OCI-LY7 (cell line): ENCODE data around the gene CCDC195. TPM values are rescaled to one million over a fixed set of nuclear protein-coding genes. Genes with fewer than 3 reads are reported as not detected.

Source experiments
- BruUV-seq: library from RNA; stranded (reverse); fragments of 400-500 nt; replicated peaks from 2 replicates; lab custom pipeline; 2021; lab: Mats Ljungman, UMichigan
- CTCF ChIA-PET: fragments of 300-600 bp; sonication (Branson Sonifier 250); formaldehyde crosslinking; loops from one replicate; lab custom pipeline; 2022; ENCODE audit warnings: antibody characterized with exemption; ENCODE audit not compliant: unreplicated experiment; lab: Charles Lee
- POLR2A ChIA-PET: fragments of 300-600 bp; sonication (Branson Sonifier 250); formaldehyde crosslinking; loops from one replicate; lab custom pipeline; 2022; ENCODE audit warnings: antibody characterized with exemption; lab: Charles Lee
- DNase-seq: peaks from one replicate; pipeline ENCODE4 v3.0.0-alpha.2; 2015; ENCODE audit warnings: low spot score
- H2AFZ ChIP-seq: fragments of 200-600 bp; sonication (generic), shearing (Covaris generic); 2 replicates; pipeline ENCODE4 v1.6.1; 2014; ENCODE audit warnings: mild to moderate bottlenecking, antibody characterized with exemption, low read length, moderate library complexity
- H3K27ac ChIP-seq: fragments of 200-600 bp; sonication (generic); 2 replicates; pipeline ENCODE4 v1.5.1; 2014; ENCODE audit warnings: mixed run types, low read depth, mild to moderate bottlenecking, moderate library complexity, low read length, inconsistent platforms; ENCODE audit not compliant: poor library complexity, severe bottlenecking
- H3K36me3 ChIP-seq: fragments of 200-600 bp; sonication (generic); 2 replicates; pipeline ENCODE4 v1.6.1; 2014; ENCODE audit warnings: mild to moderate bottlenecking, antibody characterized with exemption, low read length, moderate library complexity, mixed read lengths; ENCODE audit not compliant: insufficient read depth
- H3K4me1 ChIP-seq: fragments of 200-600 bp; sonication (generic); 2 replicates; pipeline ENCODE4 v1.5.1; 2014; ENCODE audit warnings: mild to moderate bottlenecking, low read length; ENCODE audit not compliant: insufficient read depth, poor library complexity, severe bottlenecking
- H3K4me2 ChIP-seq: fragments of 200-600 bp; sonication (generic); 2 replicates; pipeline ENCODE4 v1.6.1; 2014; ENCODE audit warnings: mild to moderate bottlenecking, low read length
- H3K4me3 ChIP-seq: fragments of 200-600 bp; sonication (generic); 2 replicates; pipeline ENCODE4 v1.5.1; 2014; ENCODE audit warnings: mild to moderate bottlenecking, low read depth, low read length; ENCODE audit not compliant: poor library complexity, severe bottlenecking
- H3K79me2 ChIP-seq: fragments of 200-600 bp; sonication (generic); 2 replicates; pipeline ENCODE4 v1.6.1; 2016; ENCODE audit warnings: low read depth, mild to moderate bottlenecking, low read length, moderate library complexity, mixed read lengths; ENCODE audit not compliant: insufficient read depth
- H3K9me2 ChIP-seq: fragments of 200-600 bp; sonication (generic); 2 replicates; pipeline ENCODE4 v1.6.1; 2016; ENCODE audit warnings: mild to moderate bottlenecking, low read length, mixed read lengths; ENCODE audit not compliant: insufficient read depth
- H3K9me3 ChIP-seq: fragments of 200-600 bp; sonication (generic); 2 replicates; pipeline ENCODE4 v1.6.1; 2014; ENCODE audit warnings: mild to moderate bottlenecking, mixed run types, low read length, mixed read lengths
- H4K20me1 ChIP-seq: fragments of 200-600 bp; sonication (generic); 2 replicates; pipeline ENCODE4 v1.6.1; 2014; ENCODE audit warnings: mild to moderate bottlenecking, antibody characterized with exemption, low read length, moderate library complexity, mixed read lengths; ENCODE audit not compliant: insufficient read depth
- CTCF ChIP-seq: fragments of 200-600 bp; sonication (generic); conservative IDR thresholded peaks from 2 replicates; pipeline ENCODE4 v1.5.1; 2014; ENCODE audit warnings: mild to moderate bottlenecking, antibody characterized with exemption, low read length, moderate library complexity, mixed read lengths
- EZH2phosphoT487 ChIP-seq: fragments of 200-600 bp; sonication (generic); IDR thresholded peaks from 2 replicates; pipeline ENCODE4 v1.6.1; 2018; ENCODE audit warnings: low read depth, borderline replicate concordance, mild to moderate bottlenecking, mixed run types, antibody characterized with exemption, low read length, moderate library complexity, mixed read lengths
- intact Hi-C: fragments of 100-400 bp; cut with micrococcal nuclease; formaldehyde crosslinking; loops from one replicate; pipeline ENCODE4 v1.10.0; 2022; ENCODE audit not compliant: unreplicated experiment
- total RNA-seq, 2 experiments: library from RNA; depleted of rRNA in 1 of 2; stranded (reverse); fragments of >200 nt in 1 of 2; shearing (Covaris generic) in 1 of 2; gene quantifications; 2 replicates each; pipeline ENCODE4 v1.2.3, GENCODE V29; 2014 to 2022

CCDC195 gene
- total RNA-seq, 2 experiments from 2014 or later: 0.82 to 4.1 TPM

- Histone ChIP-seq H3K79me2 (no peaks in the 10 kb centered on the region), H4K20me1 (no peaks in the 10 kb centered on the region)
Measured at GRCh38 chr2:224655006-224655537, 61.1 kb downstream of the CCDC195 start.

More at GRCh38 chr2:224655006-224655537, 61.1 kb downstream of the CCDC195 start:
- no peak overlapping the region for H3K4me2 ChIP-seq
- H3K4me1 ChIP-seq: peaks cover 28% of the 10 kb centered on the region
- CTCF ChIA-PET: no interaction called here
- no peak overlapping the region for H3K4me3 ChIP-seq
- POLR2A ChIA-PET: interaction anchor here (0.7 to 1.8 kb wide), 5 partner anchors 9 to 117 kb away, joined by 3 to 7 read pairs (median 3); no protein-coding TSS in a partner anchor
- H3K36me3 ChIP-seq: peaks cover 3% of the 10 kb centered on the region; the same call in 1 of the 2 replicates
- H3K9me2 ChIP-seq: no peaks in the 10 kb centered on the region
- H2AFZ ChIP-seq: no peak overlapping the region
- H3K9me3 ChIP-seq: peaks cover 31% of the 10 kb centered on the region
- no peak for DNase-seq
- no TSS peak for BruUV-seq
- H3K27ac ChIP-seq: no peak overlapping the region
- intact Hi-C loops: loop anchor here (10.0 kb wide), 1 partner anchor 350 kb away; no protein-coding TSS in a partner anchor
- TF ChIP-seq CTCF: no peak
- no peak for TF ChIP-seq EZH2phosphoT487

Other genes with a start within 250 kb of the CCDC195 start
- 50.6 and 56.4 TPM in 2 replicates for gene CUL3, start 131.0 kb downstream of the CCDC195 start, total RNA-seq (2014; rRNA removed; shearing (Covaris generic))
- gene CUL3, start 131.0 kb downstream of the CCDC195 start, total RNA-seq (2022): 142 and 155 TPM in 2 replicates